ENCODE measurements around the gene OSGIN1.

OSGIN1 gene

GRCh38 chr16:83915491-83915890 lies 37.5 kb upstream of the OSGIN1 start:
- FAIRE-seq = no peak
- no peak for DNase-seq (ENCODE audit: insufficient read length)
- TF ChIP-seq TAF1 (IDR thresholded peaks at IDR 0.05; ENCODE audit: borderline replicate concordance, low read depth, low read length) (no peak), POLR2AphosphoS5 (IDR thresholded peaks at IDR 0.05; ENCODE audit: low read depth, low read length) (no peak), POLR2A (IDR thresholded peaks at IDR 0.05; ENCODE audit: low read depth, low read length) (no peak)

- DNase-seq (ENCODE audit: insufficient read length) (no peak), FAIRE-seq (no peak)
- TF ChIP-seq POLR2A (IDR thresholded peaks at IDR 0.05; ENCODE audit: low read depth, low read length) (no peak), TAF1 (IDR thresholded peaks at IDR 0.05; ENCODE audit: borderline replicate concordance, low read depth, low read length) (no peak), POLR2AphosphoS5 (IDR thresholded peaks at IDR 0.05; ENCODE audit: low read depth, low read length) (no peak)
Observed at GRCh38 chr16:83917152-83918120, 35.6 kb upstream of the OSGIN1 start.

- TF ChIP-seq TAF1 (IDR thresholded peaks at IDR 0.05; ENCODE audit: borderline replicate concordance, low read depth, low read length) (no peak), POLR2AphosphoS5 (IDR thresholded peaks at IDR 0.05; ENCODE audit: low read depth, low read length) (no peak), POLR2A (IDR thresholded peaks at IDR 0.05; ENCODE audit: low read depth, low read length) (no peak)
- FAIRE-seq (no peak), DNase-seq (ENCODE audit: insufficient read length) (no peak)
Observed at GRCh38 chr16:83920894-83921491, 32.0 kb upstream of the OSGIN1 start.

- FAIRE-seq (no peak), DNase-seq (ENCODE audit: insufficient read length) (no peak)
- no peak for TF ChIP-seq POLR2A (IDR thresholded peaks at IDR 0.05; ENCODE audit: low read depth, low read length)
- no peak for TF ChIP-seq POLR2AphosphoS5 (IDR thresholded peaks at IDR 0.05; ENCODE audit: low read depth, low read length)
- no peak for TF ChIP-seq TAF1 (IDR thresholded peaks at IDR 0.05; ENCODE audit: borderline replicate concordance, low read depth, low read length)
Observed at GRCh38 chr16:83923581-83924365, 29.3 kb upstream of the OSGIN1 start.

GRCh38 chr16:83924686-83925085 lies 28.4 kb upstream of the OSGIN1 start:
- DNase-seq (ENCODE audit: insufficient read length) (no peak), FAIRE-seq (no peak)
- no peak for TF ChIP-seq TAF1 (IDR thresholded peaks at IDR 0.05; ENCODE audit: borderline replicate concordance, low read depth, low read length)
- no peak for TF ChIP-seq POLR2A (IDR thresholded peaks at IDR 0.05; ENCODE audit: low read depth, low read length)
- TF ChIP-seq POLR2AphosphoS5 (IDR thresholded peaks at IDR 0.05; ENCODE audit: low read depth, low read length) = no peak

GRCh38 chr16:83925095-83925905 lies 27.7 kb upstream of the OSGIN1 start:
- no peak for DNase-seq (ENCODE audit: insufficient read length)
- no peak for TF ChIP-seq TAF1 (IDR thresholded peaks at IDR 0.05; ENCODE audit: borderline replicate concordance, low read depth, low read length)
- TF ChIP-seq POLR2A (IDR thresholded peaks at IDR 0.05; ENCODE audit: low read depth, low read length) = no peak
- no peak for TF ChIP-seq POLR2AphosphoS5 (IDR thresholded peaks at IDR 0.05; ENCODE audit: low read depth, low read length)
- FAIRE-seq = no peak

GRCh38 chr16:83925957-83926725 lies 26.9 kb upstream of the OSGIN1 start:
- FAIRE-seq = no peak

GRCh38 chr16:83926726-83927397 lies 26.2 kb upstream of the OSGIN1 start:
- no peak for TF ChIP-seq POLR2A (IDR thresholded peaks at IDR 0.05; ENCODE audit: low read depth, low read length)
- TF ChIP-seq TAF1 (IDR thresholded peaks at IDR 0.05; ENCODE audit: borderline replicate concordance, low read depth, low read length) = no peak
- TF ChIP-seq POLR2AphosphoS5 (IDR thresholded peaks at IDR 0.05; ENCODE audit: low read depth, low read length) = no peak
- DNase-seq (ENCODE audit: insufficient read length) (peak; percentile 78), FAIRE-seq (no peak)

More at GRCh38 chr16:83925957-83926725, 26.9 kb upstream of the OSGIN1 start:
- DNase-seq (ENCODE audit: insufficient read length) = peak; percentile 19
- TF ChIP-seq POLR2AphosphoS5 (IDR thresholded peaks at IDR 0.05; ENCODE audit: low read depth, low read length) (no peak), POLR2A (IDR thresholded peaks at IDR 0.05; ENCODE audit: low read depth, low read length) (no peak), TAF1 (IDR thresholded peaks at IDR 0.05; ENCODE audit: borderline replicate concordance, low read depth, low read length) (no peak)

GRCh38 chr16:83928341-83929055 lies 24.5 kb upstream of the OSGIN1 start:
- no peak for DNase-seq (ENCODE audit: insufficient read length)
- TF ChIP-seq TAF1 (IDR thresholded peaks at IDR 0.05; ENCODE audit: borderline replicate concordance, low read depth, low read length) = no peak
- TF ChIP-seq POLR2A (IDR thresholded peaks at IDR 0.05; ENCODE audit: low read depth, low read length) = no peak
- no peak for TF ChIP-seq POLR2AphosphoS5 (IDR thresholded peaks at IDR 0.05; ENCODE audit: low read depth, low read length)
- FAIRE-seq = no peak
